Epithelial cell of prostate (primary cell): ENCODE measurements around the gene SPAG16.

Experiments
- DNase-seq: peaks from one replicate; pipeline ENCODE4 v3.0.0-alpha.2; 2011; ENCODE audit warnings: low read depth, low spot score
- H3K27ac ChIP-seq: fragments of 450-650 bp; 2 replicates; pipeline ENCODE4 v1.5.1; 2017; ENCODE audit warnings: mild to moderate bottlenecking

SPAG16 gene

DNA sequence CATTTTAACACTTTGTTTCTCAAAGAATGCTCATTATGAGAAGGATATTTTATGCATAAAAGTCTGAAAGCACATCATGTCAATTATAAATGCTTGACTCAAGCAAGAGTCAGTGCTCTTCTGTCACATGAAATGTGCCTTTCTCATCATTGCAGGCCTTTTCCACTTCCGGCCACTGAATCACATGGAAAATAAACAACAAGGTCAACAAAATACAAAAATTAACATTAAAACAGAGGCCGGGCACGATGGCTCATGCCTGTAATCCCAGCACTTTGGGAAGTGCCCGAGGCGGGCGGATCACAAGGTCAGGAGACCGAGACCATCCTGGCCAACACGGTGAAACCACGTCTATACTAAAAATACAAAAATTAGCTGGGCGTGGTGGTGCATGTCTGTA, 480.6 kb downstream of the SPAG16 start:
- H3K27ac ChIP-seq: no peak overlapping the region
- DNase-seq: no peak

DNA sequence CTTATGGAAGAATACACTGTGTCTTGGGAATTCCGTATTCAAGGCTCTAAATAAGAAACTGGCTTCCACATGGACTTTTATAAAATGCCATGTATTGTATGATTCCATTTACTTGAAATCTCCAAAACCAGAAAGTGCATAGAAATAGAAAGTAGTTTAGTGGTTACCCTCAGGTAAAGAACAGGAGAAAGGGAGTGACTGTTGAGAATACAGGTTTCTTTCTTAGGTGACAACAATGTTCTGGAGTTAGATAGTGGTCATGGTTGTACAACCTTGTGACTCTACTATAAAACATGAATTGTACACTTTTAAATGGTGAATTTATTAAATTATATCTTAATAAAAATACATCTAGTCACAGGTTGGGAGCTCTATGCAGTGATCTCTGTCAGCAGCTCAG, 481.8 kb downstream of the SPAG16 start:
- no peak for DNase-seq
- H3K27ac ChIP-seq: no peak overlapping the region

DNA sequence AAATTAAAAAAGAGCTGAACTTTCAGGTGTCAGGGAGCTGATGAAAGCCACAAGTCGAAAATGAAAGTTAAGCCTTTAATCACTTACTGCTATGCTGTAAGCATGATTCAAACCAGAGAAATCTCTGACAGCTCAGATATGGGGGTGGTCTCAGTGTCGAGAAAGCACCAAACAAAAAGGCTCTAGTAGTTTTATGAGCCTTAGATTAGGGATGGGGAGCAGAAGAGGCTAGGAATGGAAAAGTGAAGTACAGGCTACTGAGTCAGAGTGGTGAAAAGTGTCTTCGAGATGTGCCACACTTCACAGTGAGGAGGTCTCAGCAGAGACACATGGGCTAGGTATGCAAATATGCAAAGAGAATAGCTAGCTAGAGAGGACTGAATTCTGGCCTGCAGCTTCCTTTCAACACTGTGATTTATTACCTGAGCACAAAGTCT, 482.2 kb downstream of the SPAG16 start:
- DNase-seq: no peak
- no peak overlapping the region for H3K27ac ChIP-seq

- DNase-seq: no peak
- no peak overlapping the region for H3K27ac ChIP-seq
These were observed 503.6 kb downstream of the SPAG16 start for GRCh38 chr2:213787869-213788268.

- DNase-seq: no peak
- H3K27ac ChIP-seq: no peak overlapping the region
These were observed 505.7 kb downstream of the SPAG16 start for GRCh38 chr2:213789940-213790339.

- no peak for DNase-seq
- H3K27ac ChIP-seq: no peak overlapping the region
These were observed 507.8 kb downstream of the SPAG16 start for GRCh38 chr2:213792045-213792444.

DNA sequence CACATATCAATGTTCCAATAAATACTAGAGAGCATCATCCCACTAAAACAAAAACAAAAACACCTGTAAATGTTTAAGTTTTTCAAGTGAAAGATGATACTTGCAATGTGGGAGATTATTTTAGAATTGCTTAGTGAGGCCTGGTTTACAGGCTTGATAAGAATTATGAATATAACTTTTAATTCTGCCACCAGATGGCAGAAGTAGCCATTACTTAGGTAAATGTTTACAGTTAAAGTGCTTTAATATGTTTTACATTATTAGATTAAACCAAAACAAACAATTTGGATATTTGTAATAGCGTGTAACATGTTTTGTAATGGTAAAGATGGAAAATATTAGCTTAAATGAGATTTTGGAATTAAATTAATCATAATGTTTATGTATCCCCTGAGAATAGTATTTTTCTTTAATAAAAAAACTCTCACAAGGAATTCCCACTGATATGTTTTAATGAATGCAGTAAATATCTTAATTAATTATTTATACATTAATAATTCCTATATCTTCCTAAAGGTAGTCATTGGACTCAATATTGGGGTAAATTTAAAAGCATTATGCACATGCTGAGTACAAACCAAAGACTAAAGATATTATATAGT, 522.0 kb downstream of the SPAG16 start:
- H3K27ac ChIP-seq: no peak overlapping the region
- no peak for DNase-seq

- no peak for DNase-seq
- no peak overlapping the region for H3K27ac ChIP-seq
These were observed 532.3 kb downstream of the SPAG16 start for GRCh38 chr2:213816583-213816982.

GRCh38 chr2:213818436-213818835, 534.2 kb downstream of the SPAG16 start:
- no peak for DNase-seq
- H3K27ac ChIP-seq: no peak overlapping the region

- peak overlapping the region; percentile 6 for H3K27ac ChIP-seq
- peak; percentile 8 for DNase-seq
These were observed 550.1 kb downstream of the SPAG16 start for GRCh38 chr2:213834331-213834730.

DNA sequence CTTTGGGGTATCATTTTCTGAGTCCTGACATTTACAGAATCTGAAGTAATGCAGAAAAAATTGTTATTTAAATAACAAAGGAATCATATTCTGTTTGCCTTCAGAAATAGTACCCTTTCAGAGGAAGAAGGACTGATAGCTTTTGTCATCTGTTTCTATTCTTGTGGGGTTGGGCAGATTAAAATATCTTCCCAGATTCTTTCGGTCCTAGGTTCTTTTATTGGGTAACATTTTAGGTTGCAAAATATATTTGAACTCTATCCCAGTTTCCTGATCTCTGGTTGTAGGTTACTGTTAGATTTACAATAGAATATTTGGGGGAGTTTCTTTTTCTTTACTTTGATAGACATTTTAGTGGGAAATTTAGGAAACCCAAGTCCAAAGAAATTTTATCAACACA, 550.5 kb downstream of the SPAG16 start:
- no peak for DNase-seq
- peak overlapping the region; percentile 6 for H3K27ac ChIP-seq

DNA sequence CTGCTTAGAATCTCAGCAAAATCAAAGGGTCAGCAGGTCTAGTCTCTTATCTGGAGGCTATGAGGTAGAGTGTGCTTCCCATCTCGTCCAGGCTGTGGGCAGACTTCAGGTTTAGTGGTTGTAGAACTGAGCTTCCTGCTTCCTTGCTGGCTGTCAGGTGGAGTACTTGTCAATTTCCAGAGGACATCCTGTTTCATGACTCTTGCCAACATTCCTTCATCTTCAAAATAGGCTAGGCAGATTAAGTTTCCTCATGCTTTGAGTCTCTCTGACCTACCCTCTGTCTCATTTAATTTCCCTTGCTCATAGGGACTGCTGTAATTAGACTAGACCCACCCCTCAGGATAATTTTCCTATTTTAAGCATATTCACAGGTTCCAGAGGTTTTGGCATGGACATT, 562.6 kb downstream of the SPAG16 start:
- H3K27ac ChIP-seq: peak overlapping the region; percentile 2
- peak; percentile 24 for DNase-seq

GRCh38 chr2:213847316-213847715, 563.1 kb downstream of the SPAG16 start:
- no peak for DNase-seq

DNA sequence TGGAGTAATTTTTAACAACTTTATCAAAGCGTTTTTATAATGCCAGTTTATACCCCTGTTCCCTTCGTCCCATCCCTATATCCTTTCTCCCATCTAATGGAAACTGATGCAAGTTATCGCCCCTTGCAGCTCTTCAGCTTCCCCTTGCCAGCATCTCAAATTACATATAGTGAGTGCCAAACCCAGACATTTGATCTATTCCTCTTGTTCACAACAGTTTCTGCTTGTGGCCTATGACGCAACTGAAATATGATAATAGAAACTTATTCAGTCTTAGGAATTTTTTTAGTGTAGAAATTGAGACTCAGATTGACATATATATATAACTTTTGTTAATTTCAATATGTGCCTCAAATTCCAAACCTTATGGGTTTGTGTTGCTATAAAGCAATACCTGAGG, 564.4 kb downstream of the SPAG16 start:
- DNase-seq: no peak
- H3K27ac ChIP-seq: no peak overlapping the region

More at GRCh38 chr2:213847316-213847715, 563.1 kb downstream of the SPAG16 start:
- peak overlapping the region; percentile 2 for H3K27ac ChIP-seq

- H3K27ac ChIP-seq: no peak overlapping the region
- no peak for DNase-seq
These were observed 577.4 kb downstream of the SPAG16 start for GRCh38 chr2:213861638-213862037.

- DNase-seq: no peak
- no peak overlapping the region for H3K27ac ChIP-seq
These were observed 578.3 kb downstream of the SPAG16 start for GRCh38 chr2:213862407-213863076.

GRCh38 chr2:213863541-213863940, 579.3 kb downstream of the SPAG16 start:
- no peak overlapping the region for H3K27ac ChIP-seq
- no peak for DNase-seq

DNA sequence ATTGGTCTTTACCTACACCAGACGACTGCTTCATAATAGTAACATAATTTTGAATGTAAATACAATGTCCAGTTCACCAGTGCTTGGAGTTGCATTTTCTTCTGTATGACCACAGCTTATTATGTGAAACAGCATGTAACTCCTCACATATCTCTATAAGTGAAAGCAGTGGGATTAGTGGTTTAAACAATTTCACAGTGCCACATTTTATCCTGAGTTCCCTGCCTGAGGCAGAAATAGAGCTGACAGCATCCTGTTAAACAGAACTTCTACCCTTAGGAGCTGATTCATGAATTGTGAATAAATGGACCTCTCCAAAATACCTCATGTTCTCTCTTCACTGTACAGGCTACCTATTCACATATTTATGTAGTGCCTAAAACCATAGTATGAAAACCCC, 584.3 kb downstream of the SPAG16 start:
- H3K27ac ChIP-seq: no peak overlapping the region
- DNase-seq: no peak

DNA sequence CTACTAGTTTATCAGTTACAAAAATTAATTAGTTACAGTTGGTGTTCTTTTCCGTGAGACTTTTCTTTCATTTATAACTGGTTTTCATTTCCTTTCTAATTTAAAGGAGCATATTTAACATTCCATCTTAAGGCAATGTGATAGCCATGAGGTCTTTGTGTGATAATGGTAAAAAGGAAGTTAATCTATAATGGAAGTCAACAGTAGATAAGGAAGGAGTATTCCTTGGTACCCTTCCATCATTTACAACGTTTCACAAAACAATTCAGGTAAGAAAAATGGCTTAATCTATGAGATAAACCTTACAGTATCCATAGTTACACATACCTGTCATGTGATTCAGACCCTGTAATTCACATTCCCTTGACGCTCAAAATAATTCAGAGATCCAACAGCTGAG, 601.2 kb downstream of the SPAG16 start:
- DNase-seq: no peak
- no peak overlapping the region for H3K27ac ChIP-seq

GRCh38 chr2:213914510-213914909, 630.2 kb downstream of the SPAG16 start:
- no peak for DNase-seq
- no peak overlapping the region for H3K27ac ChIP-seq

- no peak overlapping the region for H3K27ac ChIP-seq
- DNase-seq: no peak
These were observed 635.8 kb downstream of the SPAG16 start for GRCh38 chr2:213920014-213920413.

- no peak for DNase-seq
- no peak overlapping the region for H3K27ac ChIP-seq
These were observed 639.3 kb downstream of the SPAG16 start for GRCh38 chr2:213923543-213923942.
